ENCODE data around the gene KCNH1.

GRCh38 chr1:211007830-211008229, 126.1 kb downstream of the KCNH1 start:
- TF ChIP-seq GATA3 (IDR thresholded peaks at IDR 0.05; ENCODE audit: low read depth, low read length): no peak
- TF ChIP-seq GATA2 (IDR thresholded peaks at IDR 0.05; ENCODE audit: low read depth, low read length): no peak
